ENCODE measurements around the gene GSX1.

The GSX1 gene

DNA sequence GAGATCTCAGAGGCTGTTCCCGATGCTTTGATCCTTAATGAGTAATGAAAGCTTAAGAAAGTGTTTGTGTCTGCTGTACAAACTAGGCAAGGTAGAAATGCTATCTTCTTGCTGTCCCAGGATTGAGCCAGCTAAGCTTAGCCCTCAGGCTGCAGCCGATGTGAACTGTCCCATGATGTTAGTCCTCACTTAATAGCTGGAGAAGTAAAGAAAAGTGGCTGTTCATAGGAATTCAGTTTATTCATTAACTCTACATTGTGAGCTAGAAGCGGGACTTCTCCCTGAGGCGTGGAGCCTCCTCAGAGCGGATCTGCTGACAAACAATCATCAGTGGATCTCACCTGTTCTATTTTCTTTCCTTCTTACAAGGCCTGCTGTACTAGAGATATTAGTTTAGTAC, 10.1 kb upstream of the GSX1 start:
- TF ChIP-seq, protein P1, sequence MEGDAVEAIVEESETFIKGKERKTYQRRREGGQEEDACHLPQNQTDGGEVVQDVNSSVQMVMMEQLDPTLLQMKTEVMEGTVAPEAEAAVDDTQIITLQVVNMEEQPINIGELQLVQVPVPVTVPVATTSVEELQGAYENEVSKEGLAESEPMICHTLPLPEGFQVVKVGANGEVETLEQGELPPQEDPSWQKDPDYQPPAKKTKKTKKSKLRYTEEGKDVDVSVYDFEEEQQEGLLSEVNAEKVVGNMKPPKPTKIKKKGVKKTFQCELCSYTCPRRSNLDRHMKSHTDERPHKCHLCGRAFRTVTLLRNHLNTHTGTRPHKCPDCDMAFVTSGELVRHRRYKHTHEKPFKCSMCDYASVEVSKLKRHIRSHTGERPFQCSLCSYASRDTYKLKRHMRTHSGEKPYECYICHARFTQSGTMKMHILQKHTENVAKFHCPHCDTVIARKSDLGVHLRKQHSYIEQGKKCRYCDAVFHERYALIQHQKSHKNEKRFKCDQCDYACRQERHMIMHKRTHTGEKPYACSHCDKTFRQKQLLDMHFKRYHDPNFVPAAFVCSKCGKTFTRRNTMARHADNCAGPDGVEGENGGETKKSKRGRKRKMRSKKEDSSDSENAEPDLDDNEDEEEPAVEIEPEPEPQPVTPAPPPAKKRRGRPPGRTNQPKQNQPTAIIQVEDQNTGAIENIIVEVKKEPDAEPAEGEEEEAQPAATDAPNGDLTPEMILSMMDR (IDR thresholded peaks at IDR 0.05) = no peak
- Histone ChIP-seq H3K4me1 (no peaks in the 10 kb centered on the region), H3K27me3 (peaks cover 0 to 21% of the 10 kb centered on the region in 2 donors), H3K27ac (no peak overlapping the region), H3K36me3 (no peaks in the 10 kb centered on the region), H3K9me3 (no peaks in the 10 kb centered on the region), H3K4me3 (no peak overlapping the region)
- intact Hi-C loops (cut with DNase I; ENCODE audit: low total_unique reads) = no loop called here
- no peak for DNase-seq

DNA sequence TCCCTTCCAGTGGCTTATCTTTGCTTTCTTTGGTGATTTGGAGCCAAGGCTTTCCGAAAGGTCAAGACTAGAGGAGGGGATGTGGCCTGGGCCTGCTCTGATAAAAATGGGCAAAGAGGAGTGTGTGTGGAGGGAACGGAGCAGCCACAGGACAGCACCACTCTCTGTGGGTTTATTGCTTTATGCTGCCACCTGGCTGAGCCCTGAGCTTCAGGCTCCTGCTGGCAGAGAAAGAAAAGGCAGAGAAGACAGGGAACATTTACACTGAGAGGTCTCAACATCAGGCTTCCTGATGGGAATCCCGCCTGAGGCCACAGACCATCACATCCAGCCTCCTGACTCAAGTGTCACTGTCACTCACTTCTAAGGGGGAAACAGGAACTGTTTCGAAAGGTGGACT, 9.2 kb upstream of the GSX1 start:
- DNase-seq = no peak
- no peaks in the 10 kb centered on the region for H3K9me3 ChIP-seq
- intact Hi-C loops (cut with DNase I; ENCODE audit: low total_unique reads) = no loop called here
- no peaks in the 10 kb centered on the region for H3K36me3 ChIP-seq
- H3K27me3 ChIP-seq = peaks cover 0 to 30% of the 10 kb centered on the region in 2 donors
- H3K4me1 ChIP-seq = no peaks in the 10 kb centered on the region
- no peak overlapping the region for H3K27ac ChIP-seq
- H3K4me3 ChIP-seq = no peak overlapping the region
- TF ChIP-seq, protein P1 (IDR thresholded peaks at IDR 0.05) = no peak

DNA sequence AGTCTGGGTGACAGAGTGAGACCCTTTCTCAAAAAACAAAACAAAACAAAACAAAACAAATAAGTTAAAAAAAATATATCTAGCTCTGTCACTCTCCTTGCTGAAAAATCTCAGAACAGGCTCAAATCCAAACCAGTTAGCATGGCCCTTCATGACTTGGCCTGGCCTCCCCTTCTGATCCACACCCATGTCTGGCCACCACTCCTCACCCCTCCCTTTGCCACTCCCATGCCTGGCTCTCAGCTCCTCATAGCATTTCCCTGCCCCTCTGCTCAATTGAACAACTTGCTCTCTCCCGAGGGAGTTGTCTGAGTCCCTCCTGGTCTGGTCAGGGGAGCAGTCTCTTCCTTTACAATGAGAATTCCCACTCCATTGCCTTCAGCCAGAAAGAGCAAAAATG, 4.0 kb upstream of the GSX1 start:
- no peak for DNase-seq
- Histone ChIP-seq H3K9me3 (no peaks in the 10 kb centered on the region), H3K4me3 (no peak overlapping the region), H3K36me3 (no peaks in the 10 kb centered on the region), H3K27ac (no peak overlapping the region), H3K4me1 (peaks cover 0 to 39% (median 38%) of the 10 kb centered on the region in 4 donors), H3K27me3 (peaks cover 4 to 61% of the 10 kb centered on the region in 2 donors)
- intact Hi-C loops (cut with DNase I; ENCODE audit: low total_unique reads) = no loop called here
- TF ChIP-seq, protein P1 (IDR thresholded peaks at IDR 0.05) = no peak

DNA sequence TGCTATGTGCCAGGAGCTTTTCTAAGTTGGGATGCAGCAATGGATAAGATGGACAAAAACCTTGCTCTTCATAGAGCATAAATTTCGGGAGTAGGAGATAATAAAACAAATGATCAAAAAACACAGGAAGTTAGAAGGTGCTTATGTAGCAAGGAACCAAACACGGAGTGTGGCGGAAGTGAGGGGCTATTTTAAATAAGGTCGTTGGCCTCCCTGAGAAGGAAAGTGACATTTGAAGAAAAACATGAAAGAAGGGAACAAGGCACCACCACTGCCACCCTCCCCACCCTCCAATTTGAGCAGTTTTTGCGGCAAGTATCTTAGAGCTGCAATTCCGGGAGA, 3.2 kb upstream of the GSX1 start:
- H3K4me1 ChIP-seq = peaks cover 0 to 46% (median 38%) of the 10 kb centered on the region in 4 donors
- no peak overlapping the region for H3K4me3 ChIP-seq
- no peaks in the 10 kb centered on the region for H3K36me3 ChIP-seq
- no peaks in the 10 kb centered on the region for H3K9me3 ChIP-seq
- DNase-seq = no peak
- intact Hi-C loops (cut with DNase I; ENCODE audit: low total_unique reads) = no loop called here
- TF ChIP-seq, protein P1 (IDR thresholded peaks at IDR 0.05) = no peak
- H3K27me3 ChIP-seq = peaks cover 4 to 70% of the 10 kb centered on the region in 2 donors
- no peak overlapping the region for H3K27ac ChIP-seq

DNA sequence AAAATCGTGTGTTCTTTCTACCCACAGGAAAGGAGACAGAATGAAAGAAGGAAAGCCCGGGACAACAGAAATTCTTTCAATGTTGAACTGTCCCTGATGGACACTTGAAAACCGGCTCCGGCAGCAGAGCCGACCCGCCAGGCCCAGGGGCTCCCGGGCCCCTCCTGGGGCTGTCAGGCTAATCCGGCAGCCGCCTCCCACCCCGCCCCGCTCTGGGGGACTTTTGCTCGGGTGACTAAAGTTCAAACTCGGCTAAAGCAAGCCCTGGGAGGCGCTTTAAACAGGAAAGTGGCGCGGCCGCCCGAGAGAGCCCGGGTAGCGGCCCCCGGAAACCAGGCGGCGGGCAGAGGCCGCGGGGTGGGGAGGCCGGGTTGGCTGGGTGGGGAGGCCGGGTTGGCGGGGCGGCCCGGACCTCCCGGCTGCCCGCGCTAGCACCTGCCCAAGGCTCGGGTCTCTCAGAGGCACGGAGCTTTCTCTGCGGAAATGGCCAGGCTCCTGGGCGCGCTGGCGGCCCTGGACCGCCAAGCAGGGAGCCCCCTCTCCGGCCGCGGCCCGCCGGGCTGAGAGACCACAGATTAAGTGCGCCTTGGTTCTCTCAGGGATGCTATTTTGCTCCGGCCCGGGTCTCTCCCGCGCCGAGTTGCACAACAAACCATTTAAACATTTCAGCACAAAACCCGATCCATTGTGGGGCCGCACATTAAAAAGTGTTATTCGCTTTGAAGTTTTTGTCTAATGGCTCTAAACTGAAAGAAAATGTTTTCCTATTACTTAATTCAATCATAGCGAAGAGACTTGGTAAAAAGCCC, 2.6 kb upstream of the GSX1 start:
- H3K4me3 ChIP-seq = peak overlapping the region in 1 of 2 donors; percentile 17
- TF ChIP-seq, protein P1 (IDR thresholded peaks at IDR 0.05) = no peak

More for the DNA sequence above, 2.6 kb upstream of the GSX1 start:
- Histone ChIP-seq H3K36me3 (no peaks in the 10 kb centered on the region), H3K4me1 (peaks cover 0 to 47% (median 38%) of the 10 kb centered on the region in 4 donors), H3K27me3 (peaks cover 5 to 75% of the 10 kb centered on the region in 2 donors), H3K9me3 (no peaks in the 10 kb centered on the region), H3K27ac (no peak overlapping the region)
- intact Hi-C loops (cut with DNase I; ENCODE audit: low total_unique reads) = no loop called here
- DNase-seq = no peak

Measured in tibial artery (tissue), 4 donors.